ENCODE results near the gene CORO2A. TPM values are rescaled to one million over a fixed set of nuclear protein-coding genes. Genes with fewer than 3 reads are reported as not detected.

Gene CORO2A
- total and polyA plus RNA-seq, 2 of the 13 experiments (the other 11 are each of a cell fraction or from before 2014, with no cell fraction given): 14.4 to 15.3 TPM

- peaks cover 19% of the 10 kb centered on the region for H3K4me1 ChIP-seq (ENCODE audit: insufficient read depth, low read length)
- peak within 1 kb of the TSS; percentile 76 for H3K4me2 ChIP-seq (ENCODE audit: low read depth, low read length)
- ChIA-PET CTCF (ENCODE audit: low intra/inter-chr PET ratio, low total read pairs) (interaction anchor here (0.9 kb wide), 1 partner anchor 74 kb away, joined by 3 read pairs; the partner anchor contains the start of gene CORO2A), POLR2A (interaction anchor here (0.8 to 3.4 kb wide), 15 partner anchors 9 to 138 kb away, joined by 3 to 27 read pairs (median 7); partner anchors contain the start of genes CORO2A, NANS and TBC1D2)
- no peaks in the 10 kb centered on the region for H3K27me3 ChIP-seq (ENCODE audit: control insufficient read depth in 1 of 2, insufficient read depth in 2 of 2, low read length in 2 of 2)
- H3K9me3 ChIP-seq (ENCODE audit: low read length): no peaks in the 10 kb centered on the region
- peak within 1 kb of the TSS; percentile 79 for H2AFZ ChIP-seq (ENCODE audit: low read length)
- no TSS peak for BruUV-seq (replicated peaks)
- H3K79me2 ChIP-seq (ENCODE audit: insufficient read depth, low read length): peaks cover 4% of the 10 kb centered on the region
- peak within 1 kb of the TSS; percentile 60 for H3K9ac ChIP-seq (ENCODE audit: insufficient read depth, low read depth, low read length)
- intact Hi-C loops (cut with micrococcal nuclease; ENCODE audit: unreplicated experiment): loop anchor here (1.0 to 10.0 kb wide), 3 partner anchors 46 to 146 kb away; partner anchors contain the start of gene CORO2A
- H3K27ac ChIP-seq (ENCODE audit: extremely low read length, insufficient read depth, low read length): peak within 1 kb of the TSS; percentile 81
- 3% methylated on average over 9 of the region's 71 CpGs for WGBS (ENCODE audit: low lambda C conversion rate)
- FAIRE-seq (no peak), DNase-seq (ENCODE audit: low spot score) (peak; percentile 69), ATAC-seq (peak; percentile 88)
- H3K36me3 ChIP-seq (replicated peaks in 1 of 2; ENCODE audit: control insufficient read depth in 1 of 2, insufficient read depth in 2 of 2, low read length in 2 of 2): no peaks in the 10 kb centered on the region
- no peaks in the 10 kb centered on the region for H4K20me1 ChIP-seq (ENCODE audit: insufficient read depth, low read length)
- peak within 1 kb of the TSS; percentile 57 to 87 (median 81) for H3K4me3 ChIP-seq (replicated peaks in 1 of 3; ENCODE audit: insufficient read depth in 1 of 3, low read depth in 2 of 3, low read length in 3 of 3)
- in situ Hi-C loops (cut with HindIII; ENCODE audit: extremely low pct_ligation_motif_present, low pct_unique_long_range_greater_than_20kb): loop anchor here (5.0 kb wide), 1 partner anchor 73 kb away; the partner anchor contains the start of gene CORO2A
- TF ChIP-seq CHD4 (IDR thresholded peaks at IDR 0.05; ENCODE audit: borderline replicate concordance, low read length): no peak
- TF ChIP-seq ZNF543 (CRISPR knock-in tag; IDR thresholded peaks at IDR 0.05): 0 out of 2 replicates have a peak, but pooled peaks have one; percentile 19
- TF ChIP-seq NBN (conservative IDR thresholded peaks at IDR 0.05): no peak
- no peak for TF ChIP-seq ZNF24 (IDR thresholded peaks at IDR 0.05)
- no peak for TF ChIP-seq ISX (CRISPR knock-in tag; conservative IDR thresholded peaks at IDR 0.05)
- TF ChIP-seq ZBTB1 (CRISPR knock-in tag; IDR thresholded peaks at IDR 0.05; ENCODE audit: borderline replicate concordance): no peak
- no peak for TF ChIP-seq MAFG (CRISPR knock-in tag; IDR thresholded peaks at IDR 0.05)
- no peak for TF ChIP-seq FOSL1 (CRISPR knock-in tag; IDR thresholded peaks at IDR 0.05; ENCODE audit: borderline replicate concordance)
- peak; percentile 32 for TF ChIP-seq IKZF4 (CRISPR knock-in tag; IDR thresholded peaks at IDR 0.05; ENCODE audit: borderline replicate concordance, low read depth, not compliant biosample characterization)
- TF ChIP-seq ZNF710 (CRISPR knock-in tag; IDR thresholded peaks at IDR 0.05; ENCODE audit: borderline replicate concordance): 0 out of 2 replicates have a peak, but pooled peaks have one; percentile 12
- peak; percentile 85; the same call in 1 of the 2 replicates for TF ChIP-seq ZNF776 (CRISPR knock-in tag; IDR thresholded peaks at IDR 0.05)
- TF ChIP-seq SIX4 (CRISPR knock-in tag; IDR thresholded peaks at IDR 0.05): no peak
- TF ChIP-seq ARHGAP35 (CRISPR knock-in tag; IDR thresholded peaks at IDR 0.05; ENCODE audit: borderline replicate concordance): no peak
- TF ChIP-seq TFAP4 (IDR thresholded peaks at IDR 0.05; ENCODE audit: borderline replicate concordance, low read depth): peak; percentile 22; the same call in 1 of the 2 replicates
- TF ChIP-seq ZNF891 (CRISPR knock-in tag; IDR thresholded peaks at IDR 0.05): peak; percentile 86
- no peak for TF ChIP-seq ZBTB43 (CRISPR knock-in tag; conservative IDR thresholded peaks at IDR 0.05)
- TF ChIP-seq ZNF335 (CRISPR knock-in tag; IDR thresholded peaks at IDR 0.05): peak; percentile 64; the same call in 1 of the 2 replicates
- TF ChIP-seq BATF2 (CRISPR knock-in tag; IDR thresholded peaks at IDR 0.05): peak; percentile 75; the same call in 1 of the 2 replicates
Measured at GRCh38 chr9:98118640-98119601, 73.5 kb downstream of the CORO2A start, which contains the start of gene TRIM14. TSS of gene TRIM14 (minus strand) at chr9:98119222. CDS start at chr9:98119188, 34 bp downstream.

Measured in HepG2 (cell line).